K562 (cell line): ENCODE data around the gene TSGA10. TPM values are rescaled to one million over a fixed set of nuclear protein-coding genes. Genes with fewer than 3 reads are reported as not detected.

Source experiments
- CAMTA2 ChIP-seq: fragments of 250-450 bp; sonication (Bioruptor Pico); conservative IDR thresholded peaks from 2 replicates; pipeline ENCODE4 v1.5.1; 2022
- FUS ChIP-seq: fragments of 200-400 bp; formaldehyde crosslinking; optimal IDR thresholded peaks from 2 replicates; pipeline ENCODE3; 2017; ENCODE audit warnings: low read depth, low read length
- LARP7 ChIP-seq: fragments of 450-650 bp; IDR thresholded peaks from 2 replicates; pipeline ENCODE4 v1.6.1; 2016
- MECOM ChIP-seq: fragments of 250-450 bp; sonication (Bioruptor Pico); IDR thresholded peaks from 2 replicates; pipeline ENCODE4 v1.8.0; 2022; ENCODE audit warnings: inconsistent platforms
- MIER1 ChIP-seq: fragments of 450-650 bp; IDR thresholded peaks from 2 replicates; pipeline ENCODE4 v1.6.1; 2016; ENCODE audit warnings: antibody characterized with exemption, mild to moderate bottlenecking, low read depth
- NFYB ChIP-seq: IDR thresholded peaks from 2 replicates; pipeline ENCODE4 v1.6.1; 2011; ENCODE audit warnings: mild to moderate bottlenecking, moderate library complexity; ENCODE audit not compliant: insufficient read length; ENCODE audit errors: extremely low read depth
- PTRF ChIP-seq: fragments of 450-650 bp; IDR thresholded peaks from 2 replicates; pipeline ENCODE4 v1.6.1; 2016; ENCODE audit warnings: mild to moderate bottlenecking, missing genetic modification characterization, missing compliant biosample characterization
- SPI1 ChIP-seq: IDR thresholded peaks from 2 replicates; pipeline ENCODE4 v1.6.1; 2011; ENCODE audit warnings: low read depth, low read length, control low read depth, borderline replicate concordance
- STAT5B ChIP-seq: fragments of 250-450 bp; sonication (Bioruptor Pico); IDR thresholded peaks from 2 replicates; pipeline ENCODE4 v1.8.0; 2021; ENCODE audit warnings: mild to moderate bottlenecking, inconsistent platforms
- TAL1 ChIP-seq: fragments of 450-650 bp; IDR thresholded peaks from 2 replicates; pipeline ENCODE4 v1.6.1; 2016; ENCODE audit warnings: mild to moderate bottlenecking
- ZBTB8A ChIP-seq: fragments of 450-650 bp; IDR thresholded peaks from 2 replicates; pipeline ENCODE4 v1.6.1; 2018; ENCODE audit warnings: mild to moderate bottlenecking, moderate library complexity; ENCODE audit not compliant: partially characterized antibody
- ZEB2 ChIP-seq: fragments of 450-650 bp; IDR thresholded peaks from 2 replicates; pipeline ENCODE4 v1.6.1; 2016
- ZNF133 ChIP-seq: fragments of 250-450 bp; sonication (Bioruptor Pico); IDR thresholded peaks from 2 replicates; pipeline ENCODE4 v1.4.0; 2020; ENCODE audit warnings: mild to moderate bottlenecking
- ZNF174 ChIP-seq: fragments of 250-450 bp; sonication (Bioruptor Pico); IDR thresholded peaks from 2 replicates; pipeline ENCODE4 v1.4.0; 2020; ENCODE audit warnings: mild to moderate bottlenecking
- ZNF445 ChIP-seq: fragments of 250-450 bp; sonication (Bioruptor Pico); IDR thresholded peaks from 2 replicates; pipeline ENCODE4 v1.4.0; 2020; ENCODE audit warnings: low read depth, mild to moderate bottlenecking, moderate library complexity
- ZNF639 ChIP-seq, 2 experiments: fragments of 200-800 bp in 1 of 2; sonication (Bioruptor generic) in 1 of 2; sonication (generic) in 1 of 2; formaldehyde crosslinking in 1 of 2; IDR thresholded peaks in 1 of 2; conservative IDR thresholded peaks in 1 of 2; 2 replicates each; pipeline versions ENCODE4 v1.5.0 to v1.6.1; 2016 to 2020; ENCODE audit warnings: missing compliant biosample characterization in 1 of 2, missing genetic modification characterization in 1 of 2, missing genetic modification reagents in 1 of 2
- ZNF75A ChIP-seq: fragments of 450-650 bp; formaldehyde crosslinking; IDR thresholded peaks from 2 replicates; pipeline ENCODE4 v1.4.0; 2020; ENCODE audit warnings: mild to moderate bottlenecking
- polyA plus RNA-seq, 8 experiments: library from polyadenylated mRNA; depleted of rRNA in 4 of 8; stranded (reverse) in 5 of 8; unstranded in 3 of 8; fragments of >200 nt; fragmentation: Nextera tagmentation in 2 of 8; fragmentation: Illumina TruSeq in 1 of 8; extraction: Ambion mirVana in 2 of 8; extraction: Trizol in 1 of 8; gene quantifications; 2 replicates each; pipeline versions ENCODE4 v1.2.1 to v1.2.3, GENCODE V29; 2011 to 2014; ENCODE audit warnings: inconsistent platforms in 1 of 8, missing spikeins in 1 of 8
- total RNA-seq, 7 experiments: library from RNA; depleted of rRNA in 6 of 7; stranded (reverse); fragments of >200 nt in 6 of 7; fragmentation: Illumina TruSeq in 2 of 7; extraction: Trizol in 2 of 7; gene quantifications; 2 replicates each; pipeline versions ENCODE4 v1.2.1 to v1.2.3, GENCODE V29; 2011 to 2021; ENCODE audit warnings: low replicate concordance in 1 of 7
- TF ChIP-seq, protein P1 (sequence below): fragments of 150-350 bp; IDR thresholded peaks from 2 replicates; pipeline ENCODE4 v1.6.1; 2014; ENCODE audit warnings: low read depth, mild to moderate bottlenecking, low read length, borderline replicate concordance
- TF ChIP-seq, protein P2 (sequence below): sonication (generic); formaldehyde crosslinking; IDR thresholded peaks from 2 replicates; pipeline ENCODE4 v1.8.0; 2022; ENCODE audit warnings: mild to moderate bottlenecking, missing genetic modification reagents

The TSGA10 gene
- total and polyA plus RNA-seq, 9 of the 15 experiments (the other 6 are each of a cell fraction or from before 2014, with no cell fraction given): 2.1 to 11.3 (median 3.2) TPM

DNA sequence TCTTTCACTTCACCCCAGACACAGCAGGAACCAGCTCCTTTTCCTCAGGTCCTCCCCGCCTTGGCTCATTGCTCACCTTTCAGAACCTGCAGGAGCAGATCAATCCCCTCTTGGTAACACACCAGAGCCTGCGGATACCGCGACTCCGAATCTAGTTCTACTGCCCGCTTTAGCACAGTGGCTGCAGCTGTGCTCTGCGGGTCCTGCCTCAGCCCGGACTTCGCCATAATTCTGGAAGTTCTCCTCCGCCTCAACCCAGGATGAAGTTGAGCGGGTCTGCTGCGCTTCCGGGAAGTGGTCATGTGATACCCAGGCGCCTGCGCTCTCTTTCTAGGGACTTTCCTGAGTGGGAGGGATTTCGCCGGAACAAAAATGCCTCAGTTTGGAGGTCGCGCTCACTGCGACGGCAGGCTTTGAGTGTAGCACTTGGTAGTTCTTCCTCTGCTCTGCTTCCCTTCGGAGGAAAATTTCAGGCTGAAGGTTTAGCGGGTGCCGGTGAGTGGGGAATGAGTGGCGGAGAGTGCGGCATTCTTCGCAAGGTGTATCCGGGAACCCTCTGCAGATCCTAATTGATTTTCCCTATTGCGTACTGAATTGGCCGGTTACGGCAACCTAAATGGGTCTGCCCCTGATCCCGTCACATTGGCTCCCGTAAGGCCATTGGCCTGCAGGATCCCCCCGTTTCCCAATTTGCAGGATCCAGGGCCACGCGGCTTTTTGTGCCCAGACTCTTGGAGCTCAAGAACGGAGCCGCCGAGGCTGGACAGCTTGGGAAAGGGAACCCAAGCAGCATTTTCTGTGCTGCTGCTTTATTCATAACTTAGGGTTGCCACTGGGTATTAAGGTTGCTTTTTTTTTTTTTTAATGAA is 26.2 kb upstream of the TSGA10 start, which contains the start of the genes MITD1 and MRPL30 (continued):
- TF ChIP-seq MIER1: no peak
- TF ChIP-seq TAL1: peak; percentile 10; the same call in 1 of the 2 replicates
- TF ChIP-seq ZNF445: no peak
- TF ChIP-seq NFYB: no peak
- TF ChIP-seq ZBTB8A: no peak
- no peak for TF ChIP-seq FUS
- no peak; a peak in 1 of 4 replicates for TF ChIP-seq ZNF639 (CRISPR knock-in tag; conservative IDR thresholded peaks at IDR 0.05 in 1 of 2, IDR thresholded peaks at IDR 0.05 in 1 of 2)
- TF ChIP-seq, protein P1, sequence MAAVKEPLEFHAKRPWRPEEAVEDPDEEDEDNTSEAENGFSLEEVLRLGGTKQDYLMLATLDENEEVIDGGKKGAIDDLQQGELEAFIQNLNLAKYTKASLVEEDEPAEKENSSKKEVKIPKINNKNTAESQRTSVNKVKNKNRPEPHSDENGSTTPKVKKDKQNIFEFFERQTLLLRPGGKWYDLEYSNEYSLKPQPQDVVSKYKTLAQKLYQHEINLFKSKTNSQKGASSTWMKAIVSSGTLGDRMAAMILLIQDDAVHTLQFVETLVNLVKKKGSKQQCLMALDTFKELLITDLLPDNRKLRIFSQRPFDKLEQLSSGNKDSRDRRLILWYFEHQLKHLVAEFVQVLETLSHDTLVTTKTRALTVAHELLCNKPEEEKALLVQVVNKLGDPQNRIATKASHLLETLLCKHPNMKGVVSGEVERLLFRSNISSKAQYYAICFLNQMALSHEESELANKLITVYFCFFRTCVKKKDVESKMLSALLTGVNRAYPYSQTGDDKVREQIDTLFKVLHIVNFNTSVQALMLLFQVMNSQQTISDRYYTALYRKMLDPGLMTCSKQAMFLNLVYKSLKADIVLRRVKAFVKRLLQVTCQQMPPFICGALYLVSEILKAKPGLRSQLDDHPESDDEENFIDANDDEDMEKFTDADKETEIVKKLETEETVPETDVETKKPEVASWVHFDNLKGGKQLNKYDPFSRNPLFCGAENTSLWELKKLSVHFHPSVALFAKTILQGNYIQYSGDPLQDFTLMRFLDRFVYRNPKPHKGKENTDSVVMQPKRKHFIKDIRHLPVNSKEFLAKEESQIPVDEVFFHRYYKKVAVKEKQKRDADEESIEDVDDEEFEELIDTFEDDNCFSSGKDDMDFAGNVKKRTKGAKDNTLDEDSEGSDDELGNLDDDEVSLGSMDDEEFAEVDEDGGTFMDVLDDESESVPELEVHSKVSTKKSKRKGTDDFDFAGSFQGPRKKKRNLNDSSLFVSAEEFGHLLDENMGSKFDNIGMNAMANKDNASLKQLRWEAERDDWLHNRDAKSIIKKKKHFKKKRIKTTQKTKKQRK: no peak
- TF ChIP-seq, protein P2, sequence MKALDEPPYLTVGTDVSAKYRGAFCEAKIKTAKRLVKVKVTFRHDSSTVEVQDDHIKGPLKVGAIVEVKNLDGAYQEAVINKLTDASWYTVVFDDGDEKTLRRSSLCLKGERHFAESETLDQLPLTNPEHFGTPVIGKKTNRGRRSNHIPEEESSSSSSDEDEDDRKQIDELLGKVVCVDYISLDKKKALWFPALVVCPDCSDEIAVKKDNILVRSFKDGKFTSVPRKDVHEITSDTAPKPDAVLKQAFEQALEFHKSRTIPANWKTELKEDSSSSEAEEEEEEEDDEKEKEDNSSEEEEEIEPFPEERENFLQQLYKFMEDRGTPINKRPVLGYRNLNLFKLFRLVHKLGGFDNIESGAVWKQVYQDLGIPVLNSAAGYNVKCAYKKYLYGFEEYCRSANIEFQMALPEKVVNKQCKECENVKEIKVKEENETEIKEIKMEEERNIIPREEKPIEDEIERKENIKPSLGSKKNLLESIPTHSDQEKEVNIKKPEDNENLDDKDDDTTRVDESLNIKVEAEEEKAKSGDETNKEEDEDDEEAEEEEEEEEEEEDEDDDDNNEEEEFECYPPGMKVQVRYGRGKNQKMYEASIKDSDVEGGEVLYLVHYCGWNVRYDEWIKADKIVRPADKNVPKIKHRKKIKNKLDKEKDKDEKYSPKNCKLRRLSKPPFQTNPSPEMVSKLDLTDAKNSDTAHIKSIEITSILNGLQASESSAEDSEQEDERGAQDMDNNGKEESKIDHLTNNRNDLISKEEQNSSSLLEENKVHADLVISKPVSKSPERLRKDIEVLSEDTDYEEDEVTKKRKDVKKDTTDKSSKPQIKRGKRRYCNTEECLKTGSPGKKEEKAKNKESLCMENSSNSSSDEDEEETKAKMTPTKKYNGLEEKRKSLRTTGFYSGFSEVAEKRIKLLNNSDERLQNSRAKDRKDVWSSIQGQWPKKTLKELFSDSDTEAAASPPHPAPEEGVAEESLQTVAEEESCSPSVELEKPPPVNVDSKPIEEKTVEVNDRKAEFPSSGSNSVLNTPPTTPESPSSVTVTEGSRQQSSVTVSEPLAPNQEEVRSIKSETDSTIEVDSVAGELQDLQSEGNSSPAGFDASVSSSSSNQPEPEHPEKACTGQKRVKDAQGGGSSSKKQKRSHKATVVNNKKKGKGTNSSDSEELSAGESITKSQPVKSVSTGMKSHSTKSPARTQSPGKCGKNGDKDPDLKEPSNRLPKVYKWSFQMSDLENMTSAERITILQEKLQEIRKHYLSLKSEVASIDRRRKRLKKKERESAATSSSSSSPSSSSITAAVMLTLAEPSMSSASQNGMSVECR: 0 out of 2 replicates have a peak, but pooled peaks have one; percentile 66
- TF ChIP-seq ZEB2: peak; percentile 98
- TF ChIP-seq STAT5B (CRISPR knock-in tag): no peak
- no peak for TF ChIP-seq PTRF
- no peak for TF ChIP-seq ZNF133 (CRISPR knock-in tag)
- TF ChIP-seq MECOM (CRISPR knock-in tag): no peak
- TF ChIP-seq CAMTA2 (CRISPR knock-in tag): no peak
- TF ChIP-seq ZNF75A (CRISPR knock-in tag): no peak
- TF ChIP-seq SPI1: no peak
- TF ChIP-seq LARP7: no peak
- no peak for TF ChIP-seq ZNF174 (CRISPR knock-in tag)
